NT2/D1 (cell line): ENCODE data around the gene MOB3B.
"Not testable (repeated sequence)": the region's sequence is repeated elsewhere in the genome, so short reads cannot be mapped to it uniquely, and the experiment has no call there.

Experiments used
- DNase-seq: peaks from one replicate; pipeline ENCODE4 v3.0.0-alpha.2; 2011; ENCODE audit warnings: low read depth, low spot score
- H3K27me3 ChIP-seq: 2 replicates; pipeline ENCODE4 v1.6.0; 2011; ENCODE audit warnings: mild to moderate bottlenecking; ENCODE audit not compliant: insufficient read length, insufficient read depth
- H3K36me3 ChIP-seq: 2 replicates; pipeline ENCODE4 v1.6.1; 2011; ENCODE audit warnings: mild to moderate bottlenecking, low read length, mixed read lengths; ENCODE audit not compliant: insufficient read depth, insufficient read length
- H3K4me1 ChIP-seq: 2 replicates; pipeline ENCODE4 v1.5.1; 2011; ENCODE audit not compliant: insufficient read depth, insufficient read length
- H3K4me3 ChIP-seq: 2 replicates; pipeline ENCODE4 v1.5.1; 2011; ENCODE audit warnings: low read depth; ENCODE audit not compliant: insufficient read length
- H3K9ac ChIP-seq: 2 replicates; pipeline ENCODE4 v1.6.0; 2011; ENCODE audit warnings: low read depth; ENCODE audit not compliant: insufficient read length
- H3K9me3 ChIP-seq: 2 replicates; pipeline ENCODE4 v1.5.1; 2011; ENCODE audit warnings: mild to moderate bottlenecking, low read length; ENCODE audit not compliant: insufficient read depth
- SUZ12 ChIP-seq: IDR thresholded peaks from 2 replicates; pipeline ENCODE4 v1.6.1; 2011; ENCODE audit not compliant: insufficient read length, insufficient read depth; ENCODE audit errors: extremely low read depth
- YY1 ChIP-seq: IDR thresholded peaks from 2 replicates; pipeline ENCODE4 v1.6.1; 2011; ENCODE audit not compliant: insufficient read length, insufficient read depth
- ZNF274 ChIP-seq: IDR thresholded peaks from 2 replicates; pipeline ENCODE4 v1.6.1; 2011; ENCODE audit warnings: mild to moderate bottlenecking, low read depth, low read length

Gene MOB3B

DNA sequence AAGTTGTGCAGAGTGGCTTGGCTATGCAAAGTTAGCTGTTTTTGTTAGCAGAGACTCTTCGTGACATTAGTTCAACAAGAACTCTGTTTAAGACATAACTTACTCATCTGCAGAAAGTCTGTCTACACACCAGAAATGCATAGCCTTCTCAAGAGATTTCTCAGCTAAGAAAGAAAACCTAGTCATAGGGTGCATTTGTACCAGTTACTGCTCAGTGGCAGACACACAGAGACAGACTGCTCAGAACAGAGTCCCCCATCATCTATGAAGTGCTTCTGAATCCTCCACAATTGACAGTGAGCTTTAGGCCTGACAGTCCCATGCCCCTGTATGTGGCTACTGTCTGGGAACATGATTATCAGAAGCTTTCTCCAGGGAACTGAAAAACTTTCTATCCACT, 61.6 kb downstream of the MOB3B start:
- TF ChIP-seq SUZ12 (no peak), YY1 (no peak), ZNF274 (no peak)
- no peak for DNase-seq

DNA sequence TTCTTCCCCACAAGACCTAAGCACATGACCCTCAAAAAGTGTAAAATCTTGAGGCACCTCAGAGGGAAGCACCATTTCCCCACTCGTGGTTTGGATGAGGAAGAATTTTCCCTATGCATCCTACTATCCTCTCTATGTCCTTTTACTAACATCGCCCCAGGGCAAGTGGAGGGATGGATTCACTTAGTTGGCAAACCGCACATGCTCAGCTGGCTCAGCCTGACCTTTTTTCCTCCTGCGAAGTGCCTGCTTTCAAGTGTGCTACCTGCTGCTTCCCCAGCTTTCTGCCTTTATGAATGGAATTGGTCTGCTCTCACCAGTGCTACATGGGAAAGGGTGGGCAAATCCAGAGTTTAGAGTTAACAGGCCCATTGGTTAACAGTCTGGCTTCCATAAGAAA, 62.1 kb downstream of the MOB3B start:
- Histone ChIP-seq H3K36me3 (no peaks in the 10 kb centered on the region), H3K4me3 (no peak overlapping the region), H3K9ac (no peak overlapping the region), H3K4me1 (no peaks in the 10 kb centered on the region), H3K9me3 (no peaks in the 10 kb centered on the region), H3K27me3 (no peaks in the 10 kb centered on the region)
- no peak for DNase-seq
- TF ChIP-seq SUZ12 (no peak), ZNF274 (no peak), YY1 (no peak)

More for the DNA sequence above, 61.6 kb downstream of the MOB3B start:
- Histone ChIP-seq H3K9me3 (no peaks in the 10 kb centered on the region), H3K4me3 (no peak overlapping the region), H3K9ac (no peak overlapping the region), H3K36me3 (no peaks in the 10 kb centered on the region), H3K27me3 (no peaks in the 10 kb centered on the region), H3K4me1 (no peaks in the 10 kb centered on the region)

DNA sequence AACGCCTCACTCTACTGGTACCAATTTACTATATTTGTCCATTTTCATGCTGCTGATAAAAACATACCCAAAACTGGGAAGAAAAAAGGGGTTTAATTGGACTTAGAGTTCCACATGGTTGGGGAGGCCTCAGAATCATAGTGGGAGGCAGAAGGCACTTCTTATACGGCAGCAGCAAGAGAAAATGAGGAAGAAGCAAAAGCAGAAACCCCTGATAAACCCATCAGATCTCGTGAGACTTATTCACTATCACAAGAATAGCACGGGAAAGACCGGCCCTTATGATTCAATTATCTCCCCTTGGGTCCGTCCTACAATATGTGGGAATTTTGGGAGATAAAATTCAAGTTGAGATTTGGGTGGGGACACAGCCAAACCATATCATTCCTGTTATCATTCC, 63.1 kb downstream of the MOB3B start:
- DNase-seq, H3K4me3 ChIP-seq, H3K4me1 ChIP-seq, H3K9me3 ChIP-seq, H3K36me3 ChIP-seq, H3K27me3 ChIP-seq, H3K9ac ChIP-seq: not testable (repeated sequence)

DNA sequence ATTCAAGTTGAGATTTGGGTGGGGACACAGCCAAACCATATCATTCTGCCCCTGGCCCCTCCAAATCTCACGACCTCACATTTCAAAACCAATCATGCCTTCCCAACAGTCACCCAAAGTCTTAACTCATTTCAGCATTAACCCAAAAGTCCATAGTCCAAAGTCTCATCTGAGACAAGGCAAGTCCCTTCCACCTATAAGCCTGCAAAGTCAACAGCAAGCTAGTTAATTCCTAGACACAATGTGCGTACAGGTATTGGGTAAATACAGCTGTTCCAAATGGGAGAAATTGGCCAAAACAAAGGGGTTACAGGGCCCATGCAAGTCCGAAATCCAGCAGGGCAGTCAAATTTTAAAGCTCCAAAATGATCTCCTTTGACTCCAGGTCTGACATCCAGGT, 64.7 kb downstream of the MOB3B start:
- H3K36me3 ChIP-seq, H3K9me3 ChIP-seq, H3K27me3 ChIP-seq, H3K4me3 ChIP-seq, DNase-seq, H3K4me1 ChIP-seq, H3K9ac ChIP-seq: not testable (repeated sequence)

DNA sequence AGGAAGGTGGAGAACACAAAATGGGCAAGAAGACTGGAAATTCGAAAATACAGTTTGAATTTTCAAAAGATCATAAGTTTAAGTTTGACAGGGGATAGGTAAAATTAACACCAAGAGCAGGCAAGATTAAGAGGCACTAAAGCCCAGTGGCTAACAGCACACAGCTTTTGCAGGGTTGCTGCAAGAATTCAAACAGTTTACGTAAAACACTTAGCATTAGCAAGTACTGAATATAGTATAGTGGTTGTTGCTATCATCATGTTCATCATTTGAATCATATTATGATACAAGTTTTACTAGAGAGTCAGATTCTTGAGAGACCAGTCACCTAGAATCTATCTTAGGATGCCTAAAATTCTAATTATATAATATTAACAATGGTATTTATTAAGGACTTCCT, 66.8 kb downstream of the MOB3B start:
- TF ChIP-seq SUZ12 (no peak), ZNF274 (no peak), YY1 (no peak)
- Histone ChIP-seq H3K27me3 (no peaks in the 10 kb centered on the region), H3K9me3 (no peaks in the 10 kb centered on the region), H3K4me1 (no peaks in the 10 kb centered on the region), H3K36me3 (no peaks in the 10 kb centered on the region), H3K9ac (no peak overlapping the region), H3K4me3 (no peak overlapping the region)
- DNase-seq, result no peak

DNA sequence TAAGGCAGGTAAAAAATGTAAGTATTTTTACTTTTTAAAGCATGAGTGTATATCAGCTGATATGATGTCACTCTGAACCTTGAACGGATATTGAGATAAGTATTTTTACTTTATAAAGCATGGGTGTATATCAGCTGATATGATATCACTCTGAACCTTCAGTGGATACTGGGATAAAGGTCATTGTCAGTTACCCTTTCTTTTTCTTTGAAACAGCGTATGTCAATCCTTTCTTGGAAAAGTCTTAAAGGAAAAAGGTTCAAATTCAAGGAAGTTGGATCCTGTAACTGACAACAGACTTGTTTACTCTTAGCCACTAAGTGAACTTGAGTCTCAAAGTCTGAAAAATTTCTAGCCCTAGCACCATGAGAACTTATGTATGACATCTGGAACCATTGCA, 67.2 kb downstream of the MOB3B start:
- no peak overlapping the region for H3K4me3 ChIP-seq
- no peaks in the 10 kb centered on the region for H3K9me3 ChIP-seq
- H3K27me3 ChIP-seq, result no peaks in the 10 kb centered on the region
- DNase-seq, result no peak
- no peak for TF ChIP-seq ZNF274
- no peak for TF ChIP-seq YY1
- no peak for TF ChIP-seq SUZ12
- H3K36me3 ChIP-seq, result no peaks in the 10 kb centered on the region
- peaks cover under 1% of the 10 kb centered on the region for H3K4me1 ChIP-seq
- H3K9ac ChIP-seq, result no peak overlapping the region

DNA sequence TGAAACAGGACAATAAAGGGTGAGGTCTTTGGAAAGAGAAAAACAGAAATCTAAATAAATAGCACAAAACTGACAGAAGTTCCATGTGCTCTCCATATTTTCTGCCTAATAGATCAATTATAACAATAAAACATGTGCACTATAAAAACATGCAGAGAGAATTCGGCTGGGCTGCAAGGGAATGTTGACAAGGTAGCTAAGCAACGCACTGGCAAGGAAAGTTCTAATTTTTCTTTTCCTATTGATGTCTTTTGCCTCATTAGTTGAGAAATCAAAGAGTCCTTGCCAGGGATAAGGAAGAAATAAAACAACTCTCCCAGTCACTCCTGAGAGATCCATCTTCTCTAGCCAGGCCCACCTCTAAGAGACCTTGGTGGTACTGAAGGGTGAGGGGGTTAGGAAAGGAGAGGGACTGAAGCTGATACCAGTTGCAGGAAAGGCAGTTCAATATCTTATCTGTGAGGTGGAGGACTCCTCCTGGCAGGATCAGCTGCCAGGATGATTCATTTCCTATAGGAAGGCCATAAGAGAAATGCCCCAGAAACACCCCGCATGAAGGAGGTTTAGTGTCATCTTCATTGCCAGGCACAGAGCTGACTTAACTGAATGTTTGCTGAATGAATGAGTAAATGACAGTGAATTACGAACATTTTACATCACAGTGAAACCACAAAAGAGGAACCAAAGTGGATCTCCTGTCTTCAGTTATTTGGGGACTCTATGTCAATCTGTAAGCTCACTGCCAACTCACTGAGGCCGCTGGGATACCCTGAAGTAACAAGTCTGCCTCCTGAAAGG, 69.2 kb downstream of the MOB3B start:
- no peak for DNase-seq
- no peak overlapping the region for H3K4me3 ChIP-seq
- no peaks in the 10 kb centered on the region for H3K27me3 ChIP-seq
- peaks cover under 1% of the 10 kb centered on the region for H3K36me3 ChIP-seq
- H3K9me3 ChIP-seq, result no peaks in the 10 kb centered on the region
- TF ChIP-seq ZNF274 (no peak), YY1 (no peak), SUZ12 (no peak)
- peaks cover 7% of the 10 kb centered on the region for H3K4me1 ChIP-seq
- no peak overlapping the region for H3K9ac ChIP-seq

DNA sequence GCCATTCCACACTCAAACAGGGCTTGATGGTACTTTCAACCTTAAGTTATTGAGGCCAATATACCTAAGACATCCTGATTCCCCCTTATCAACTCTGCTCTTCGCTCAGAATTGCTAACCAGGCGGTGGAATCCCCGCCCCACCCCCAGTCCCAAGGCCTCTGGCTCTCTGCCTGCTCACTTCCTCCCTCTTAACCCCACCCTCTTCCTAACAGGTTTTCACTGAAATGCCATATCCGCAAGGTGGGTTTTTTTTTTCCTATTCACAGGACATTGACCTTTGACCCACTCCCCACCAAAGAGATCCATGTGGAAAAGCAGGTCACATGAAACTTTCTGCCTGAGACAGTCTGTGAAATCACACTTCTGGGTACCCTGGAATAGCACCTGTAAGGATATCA, 72.2 kb downstream of the MOB3B start:
- Histone ChIP-seq H3K36me3 (peaks cover 6% of the 10 kb centered on the region), H3K4me1 (peaks cover 7% of the 10 kb centered on the region), H3K4me3 (no peak overlapping the region), H3K27me3 (no peaks in the 10 kb centered on the region), H3K9ac (no peak overlapping the region), H3K9me3 (no peaks in the 10 kb centered on the region)
- TF ChIP-seq YY1 (no peak), ZNF274 (no peak), SUZ12 (no peak)
- DNase-seq, result peak; percentile 15
